ENCODE results near the gene SBF2. TPM values are rescaled to one million over a fixed set of nuclear protein-coding genes. Genes with fewer than 3 reads are reported as not detected.
A peak's percentile ranks its signal among the peaks of the same experiment; 100 is the strongest.

The SBF2 gene
- 17.7 and 20.6 TPM in 2 replicates for total RNA-seq
- total RNA-seq (2013) = 8.1 TPM
- polyA plus RNA-seq = 4.5 and 5.6 TPM in 2 replicates
- 10.9 and 11.1 TPM in 2 replicates for polyA minus RNA-seq

GRCh38 chr11:10293423-10294289, at the start of gene SBF2:
Gene SBF2 (minus strand): TSS chr11:10294219. CDS start chr11:10294069, 150 bp downstream.
- Mint-ChIP-seq H3K4me1 (peaks cover 24% of the 10 kb centered on the region), H3K27me3 (peaks cover 40% of the 10 kb centered on the region), H3K9me3 (ENCODE audit: insufficient read depth) (no peaks in the 10 kb centered on the region), H3K4me3 (peak within 1 kb of the TSS; percentile 87), H3K27ac (peak within 1 kb of the TSS; percentile 42)
- no peaks in the 10 kb centered on the region for H3K36me3 ChIP-seq (replicated peaks in 1 of 2; ENCODE audit: control extremely low read depth in 1 of 2, control insufficient read depth in 1 of 2, extremely low read depth in 1 of 2, insufficient read depth in 2 of 2, low read length in 1 of 2)
- peak within 1 kb of the TSS in 1 of 2 donors; percentile 46 for H3K27ac ChIP-seq (ENCODE audit: low read length in 2 of 2)
- POLR2A ChIA-PET = interaction anchor here (0.9 kb wide), 1 partner anchor 15 kb away, joined by 8 read pairs; no protein-coding TSS in a partner anchor
- no peaks in the 10 kb centered on the region for H3K9me3 ChIP-seq (ENCODE audit: control extremely low read depth in 1 of 3, control insufficient read depth in 2 of 3, insufficient read depth in 1 of 3, low read length in 2 of 3)
- H3K9ac ChIP-seq (ENCODE audit: low read length) = peak within 1 kb of the TSS; percentile 88
- peak within 1 kb of the TSS; percentile 99 for H3K4me2 ChIP-seq (replicated peaks; ENCODE audit: low read depth, low read length, poor library complexity, severe bottlenecking)
- TF ChIP-seq CTCF (IDR thresholded peaks at IDR 0.05) (no peak), EZH2 (IDR thresholded peaks at IDR 0.05; ENCODE audit: borderline replicate concordance, insufficient read depth, low read depth, low read length, poor library complexity, severe bottlenecking) (no peak)
- H3K4me1 ChIP-seq (ENCODE audit: control insufficient read depth in 2 of 2, insufficient read depth in 2 of 2, low read length in 2 of 2) = peaks cover 19 to 20% of the 10 kb centered on the region in 2 donors
- CTCF ChIA-PET = interaction anchor here (0.7 to 1.3 kb wide), 4 partner anchors 14 to 86 kb away, joined by 3 to 4 read pairs (median 3); no protein-coding TSS in a partner anchor
- DNase-seq (peak; percentile 89), ATAC-seq (ENCODE audit: low read depth) (peak; percentile 73)
- H3K27me3 ChIP-seq (replicated peaks in 1 of 4; ENCODE audit: control extremely low read depth in 1 of 4, control insufficient read depth in 3 of 4, insufficient read depth in 4 of 4, low read length in 3 of 4) = peaks cover 0 to 25% (median 13%) of the 10 kb centered on the region in 4 experiments
- peak within 1 kb of the TSS; percentile 91 for H2AFZ ChIP-seq (ENCODE audit: insufficient read depth, low read depth, low read length, poor library complexity, severe bottlenecking)
- H3K4me3 ChIP-seq (ENCODE audit: control extremely low read depth in 1 of 5, extremely low read depth in 1 of 5, insufficient read depth in 1 of 5, low read depth in 2 of 5, low read length in 4 of 5) = peak within 1 kb of the TSS; percentile 49 to 92 (median 70)
- H3K79me2 ChIP-seq (ENCODE audit: control insufficient read depth, insufficient read depth, low read length) = peaks cover 20% of the 10 kb centered on the region
- 1% methylated on average over 79 of the region's 81 CpGs for WGBS (ENCODE audit: insufficient coverage)
- intact Hi-C loops (cut with micrococcal nuclease) = loop anchor here (1.0 to 2.0 kb wide), 2 partner anchors 10 to 15 kb away; no protein-coding TSS in a partner anchor
- H4K20me1 ChIP-seq (ENCODE audit: control insufficient read depth, insufficient read depth, low read length, poor library complexity, severe bottlenecking) = peaks cover 16% of the 10 kb centered on the region

GRCh38 chr11:10338287-10338686, 44.3 kb upstream of the SBF2 start:
- H3K4me2 ChIP-seq (replicated peaks; ENCODE audit: low read depth, low read length, poor library complexity, severe bottlenecking) = no peak overlapping the region
- no peak overlapping the region for H2AFZ ChIP-seq (ENCODE audit: insufficient read depth, low read depth, low read length, poor library complexity, severe bottlenecking)
- H4K20me1 ChIP-seq (ENCODE audit: control insufficient read depth, insufficient read depth, low read length, poor library complexity, severe bottlenecking) = no peaks in the 10 kb centered on the region
- no peaks in the 10 kb centered on the region for H3K36me3 ChIP-seq (replicated peaks in 1 of 2; ENCODE audit: control extremely low read depth in 1 of 2, control insufficient read depth in 1 of 2, extremely low read depth in 1 of 2, insufficient read depth in 2 of 2, low read length in 1 of 2)
- Mint-ChIP-seq H3K9me3 (ENCODE audit: insufficient read depth) (no peaks in the 10 kb centered on the region), H3K4me3 (no peak overlapping the region), H3K27me3 (peaks cover 36% of the 10 kb centered on the region), H3K4me1 (no peaks in the 10 kb centered on the region), H3K27ac (no peak overlapping the region)
- ATAC-seq (ENCODE audit: low read depth) (no peak), DNase-seq (no peak)
- intact Hi-C loops (cut with micrococcal nuclease) = no loop called here
- ChIA-PET CTCF (no interaction called here), POLR2A (no interaction called here)
- H3K27ac ChIP-seq (ENCODE audit: low read length in 2 of 2) = no peak overlapping the region
- no peak overlapping the region for H3K9ac ChIP-seq (ENCODE audit: low read length)
- H3K4me3 ChIP-seq (ENCODE audit: control extremely low read depth in 1 of 5, extremely low read depth in 1 of 5, insufficient read depth in 1 of 5, low read depth in 2 of 5, low read length in 4 of 5) = no peak overlapping the region
- H3K27me3 ChIP-seq (replicated peaks in 1 of 4; ENCODE audit: control extremely low read depth in 1 of 4, control insufficient read depth in 3 of 4, insufficient read depth in 4 of 4, low read length in 3 of 4) = peaks cover 0 to 6% (median 0%) of the 10 kb centered on the region in 4 experiments
- TF ChIP-seq EZH2 (IDR thresholded peaks at IDR 0.05; ENCODE audit: borderline replicate concordance, insufficient read depth, low read depth, low read length, poor library complexity, severe bottlenecking) (no peak), CTCF (IDR thresholded peaks at IDR 0.05) (no peak)
- H3K4me1 ChIP-seq (ENCODE audit: control insufficient read depth in 2 of 2, insufficient read depth in 2 of 2, low read length in 2 of 2) = no peaks in the 10 kb centered on the region
- H3K9me3 ChIP-seq (ENCODE audit: control extremely low read depth in 1 of 3, control insufficient read depth in 2 of 3, insufficient read depth in 1 of 3, low read length in 2 of 3) = no peaks in the 10 kb centered on the region
- no peaks in the 10 kb centered on the region for H3K79me2 ChIP-seq (ENCODE audit: control insufficient read depth, insufficient read depth, low read length)

All from B cell (primary cell).